Right lobe of liver (tissue), 4 donors: ENCODE results near the gene ANK2.

ENCODE experiments used
- POLR2A ChIP-seq: fragments of 450-650 bp; IDR thresholded peaks from one replicate; pipeline ENCODE4 v1.6.1; 2017; ENCODE audit warnings: antibody characterized with exemption, mild to moderate bottlenecking
- TF ChIP-seq, protein P1 (sequence below), 4 donors: fragments of 200-600 bp in 3 of 4; fragments of 450-650 bp in 1 of 4; IDR thresholded peaks; one replicate each; pipeline versions ENCODE4 v1.5.1 to v1.8.0; 2016 to 2022; ENCODE audit warnings: antibody characterized with exemption in 4 of 4, mild to moderate bottlenecking in 2 of 4
- donor health status: DM: no; HTN: no; CAD: no.
- donor health status: DM: no; HTN: no; CAD: no.
- donor health status: DM: no; HTN: yes; CAD: no.

DNA sequence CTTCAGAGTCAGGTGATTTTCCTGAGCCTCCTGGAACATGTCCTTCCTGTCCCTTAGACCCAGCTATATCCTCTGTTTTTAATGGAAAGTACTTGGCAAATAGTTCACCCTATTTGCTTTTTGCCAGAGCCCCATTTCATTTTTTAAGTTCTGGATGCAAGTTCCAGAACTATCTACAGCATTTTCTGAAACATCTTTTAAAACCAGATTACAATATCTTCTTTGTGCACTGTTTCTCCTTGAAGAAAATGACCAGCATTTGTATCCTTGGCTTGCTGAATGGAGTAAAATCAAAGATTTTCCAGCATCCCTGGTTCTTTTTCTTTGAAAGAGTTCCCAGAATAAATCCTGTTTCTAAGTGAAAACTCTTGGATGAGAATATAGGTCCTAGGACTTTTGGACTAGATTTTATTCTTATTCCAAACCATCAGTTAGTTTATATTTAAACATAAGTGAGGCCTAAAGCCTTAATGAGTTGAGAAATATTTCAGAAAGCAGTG is 224.3 kb downstream of the ANK2 start:
- TF ChIP-seq, protein P1, sequence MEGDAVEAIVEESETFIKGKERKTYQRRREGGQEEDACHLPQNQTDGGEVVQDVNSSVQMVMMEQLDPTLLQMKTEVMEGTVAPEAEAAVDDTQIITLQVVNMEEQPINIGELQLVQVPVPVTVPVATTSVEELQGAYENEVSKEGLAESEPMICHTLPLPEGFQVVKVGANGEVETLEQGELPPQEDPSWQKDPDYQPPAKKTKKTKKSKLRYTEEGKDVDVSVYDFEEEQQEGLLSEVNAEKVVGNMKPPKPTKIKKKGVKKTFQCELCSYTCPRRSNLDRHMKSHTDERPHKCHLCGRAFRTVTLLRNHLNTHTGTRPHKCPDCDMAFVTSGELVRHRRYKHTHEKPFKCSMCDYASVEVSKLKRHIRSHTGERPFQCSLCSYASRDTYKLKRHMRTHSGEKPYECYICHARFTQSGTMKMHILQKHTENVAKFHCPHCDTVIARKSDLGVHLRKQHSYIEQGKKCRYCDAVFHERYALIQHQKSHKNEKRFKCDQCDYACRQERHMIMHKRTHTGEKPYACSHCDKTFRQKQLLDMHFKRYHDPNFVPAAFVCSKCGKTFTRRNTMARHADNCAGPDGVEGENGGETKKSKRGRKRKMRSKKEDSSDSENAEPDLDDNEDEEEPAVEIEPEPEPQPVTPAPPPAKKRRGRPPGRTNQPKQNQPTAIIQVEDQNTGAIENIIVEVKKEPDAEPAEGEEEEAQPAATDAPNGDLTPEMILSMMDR (IDR thresholded peaks at IDR 0.05) = no peak
- no peak for TF ChIP-seq POLR2A
